H9 (cell line): Measurements from ENCODE around the gene PCDHGC3. TPM values are rescaled to one million over a fixed set of nuclear protein-coding genes. Genes with fewer than 3 reads are reported as not detected.

ENCODE experiments used
- DNase-seq: peaks from one replicate; pipeline ENCODE4 v3.0.0-alpha.2; 2017
- H2AFZ ChIP-seq: one replicate; pipeline ENCODE4 v1.6.1; 2013; ENCODE audit warnings: mild to moderate bottlenecking, low read length, control low read depth, moderate library complexity
- H2AK5ac ChIP-seq: 2 replicates; pipeline ENCODE4 v1.6.1; 2013; ENCODE audit warnings: low read length, control low read depth, mixed read lengths; ENCODE audit not compliant: insufficient read length
- H2BK120ac ChIP-seq: one replicate; pipeline ENCODE4 v1.6.1; 2013; ENCODE audit warnings: low read depth, mild to moderate bottlenecking, low read length, control low read depth, inconsistent platforms; ENCODE audit not compliant: poor library complexity, severe bottlenecking
- H2BK12ac ChIP-seq: 2 replicates; pipeline ENCODE4 v1.6.1; 2013; ENCODE audit warnings: low read length, control low read depth, mixed read lengths, low read depth; ENCODE audit not compliant: insufficient read length
- H2BK15ac ChIP-seq: 2 replicates; pipeline ENCODE4 v1.6.1; 2013; ENCODE audit warnings: low read depth, low read length, control low read depth
- H2BK20ac ChIP-seq: one replicate; pipeline ENCODE4 v1.6.1; 2013; ENCODE audit warnings: low read depth, mild to moderate bottlenecking, low read length, control low read depth, inconsistent platforms; ENCODE audit not compliant: poor library complexity, severe bottlenecking
- H2BK5ac ChIP-seq: 2 replicates; pipeline ENCODE4 v1.6.1; 2013; ENCODE audit warnings: low read length, control low read depth, mixed read lengths; ENCODE audit not compliant: insufficient read length
- H3K14ac ChIP-seq: 2 replicates; pipeline ENCODE4 v1.6.1; 2013; ENCODE audit warnings: low read length, control low read depth; ENCODE audit not compliant: insufficient read depth
- H3K18ac ChIP-seq: 2 replicates; pipeline ENCODE4 v1.6.1; 2013; ENCODE audit warnings: low read depth, mild to moderate bottlenecking, mixed read lengths, low read length, control low read depth; ENCODE audit not compliant: insufficient read length
- H3K23ac ChIP-seq: 2 replicates; pipeline ENCODE4 v1.6.1; 2013; ENCODE audit warnings: low read length, control low read depth, mixed read lengths, low read depth; ENCODE audit not compliant: insufficient read length
- H3K23me2 ChIP-seq: 2 replicates; pipeline ENCODE4 v1.6.1; 2013; ENCODE audit warnings: low read depth, mild to moderate bottlenecking, mixed read lengths, low read length, control low read depth; ENCODE audit not compliant: insufficient read length, poor library complexity, severe bottlenecking
- H3K27ac ChIP-seq: 2 replicates; pipeline ENCODE4 v1.5.1; 2013; ENCODE audit warnings: low read length, control low read depth, mixed read lengths, low read depth; ENCODE audit not compliant: insufficient read length
- H3K27me3 ChIP-seq: 2 replicates; pipeline ENCODE4 v1.6.1; 2013; ENCODE audit warnings: low read length, control low read depth, inconsistent platforms; ENCODE audit not compliant: insufficient read depth
- H3K4ac ChIP-seq: 2 replicates; pipeline ENCODE4 v1.6.1; 2013; ENCODE audit warnings: low read depth, mild to moderate bottlenecking, control low read depth, inconsistent platforms, low read length, moderate library complexity
- H3K4me1 ChIP-seq: 2 replicates; pipeline ENCODE4 v1.6.1; 2013; ENCODE audit warnings: low read length, control low read depth, inconsistent platforms; ENCODE audit not compliant: insufficient read depth
- H3K4me2 ChIP-seq: 2 replicates; pipeline ENCODE4 v1.6.1; 2013; ENCODE audit warnings: low read length, control low read depth, mixed read lengths; ENCODE audit not compliant: insufficient read length, insufficient read depth
- H3K56ac ChIP-seq: 2 replicates; pipeline ENCODE4 v1.6.1; 2013; ENCODE audit warnings: low read depth, mild to moderate bottlenecking, mixed read lengths, low read length, control low read depth; ENCODE audit not compliant: insufficient read length
- H3K79me1 ChIP-seq: 2 replicates; pipeline ENCODE4 v1.6.1; 2013; ENCODE audit warnings: low read depth, mild to moderate bottlenecking, moderate library complexity, low read length, control low read depth, inconsistent platforms; ENCODE audit not compliant: insufficient read depth, poor library complexity, severe bottlenecking
- H3K79me2 ChIP-seq: 2 replicates; pipeline ENCODE4 v1.6.1; 2013; ENCODE audit warnings: low read length, control low read depth, inconsistent platforms; ENCODE audit not compliant: insufficient read depth
- H3K9ac ChIP-seq: 2 replicates; pipeline ENCODE4 v1.6.1; 2013; ENCODE audit warnings: low read length, control low read depth, mixed read lengths; ENCODE audit not compliant: insufficient read length; ENCODE audit errors: extremely low read depth
- H3K9me3 ChIP-seq: one replicate; pipeline ENCODE4 v1.6.1; 2013; ENCODE audit warnings: low read depth, low read length, inconsistent platforms; ENCODE audit not compliant: control insufficient read depth
- H3T11ph ChIP-seq: one replicate; pipeline ENCODE4 v1.6.1; 2013; ENCODE audit warnings: mild to moderate bottlenecking, low read length, control low read depth, inconsistent platforms
- H4K20me1 ChIP-seq: one replicate; pipeline ENCODE4 v1.6.1; 2013; ENCODE audit not compliant: control insufficient read depth, insufficient read length, insufficient read depth
- H4K5ac ChIP-seq: 2 replicates; pipeline ENCODE4 v1.6.1; 2013; ENCODE audit warnings: low read depth, mild to moderate bottlenecking, mixed read lengths, low read length, control low read depth; ENCODE audit not compliant: insufficient read length
- H4K8ac ChIP-seq: replicated peaks from 2 replicates; pipeline ENCODE4 v1.6.1; 2013; ENCODE audit warnings: low read length, control low read depth, mixed read lengths, low read depth; ENCODE audit not compliant: insufficient read length
- H4K91ac ChIP-seq: 2 replicates; pipeline ENCODE4 v1.6.1; 2013; ENCODE audit warnings: low read depth, mild to moderate bottlenecking, moderate library complexity, mixed read lengths, low read length, control low read depth; ENCODE audit not compliant: insufficient read length
- H3K27ac Mint-ChIP-seq, 3 experiments: 2 replicates in 2 of 3; 3 replicates in 1 of 3; pipeline ENCODE4 v1.8.0; 2020 to 2021; ENCODE audit warnings: mixed read lengths in 3 of 3, mild to moderate bottlenecking in 1 of 3, moderate library complexity in 1 of 3
- H3K27me3 Mint-ChIP-seq: 2 replicates; pipeline ENCODE4 v1.8.0; 2021; ENCODE audit warnings: low read depth, mild to moderate bottlenecking, moderate library complexity, mixed read lengths
- H3K36me3 Mint-ChIP-seq, 3 experiments: 2 replicates in 2 of 3; 3 replicates in 1 of 3; pipeline ENCODE4 v1.8.0; 2020 to 2021; ENCODE audit warnings: low read depth in 3 of 3, mixed read lengths in 3 of 3; ENCODE audit not compliant: insufficient read depth in 1 of 3
- H3K4me1 Mint-ChIP-seq, 2 experiments: 2 replicates each; pipeline ENCODE4 v1.8.0; 2020; ENCODE audit warnings: mixed read lengths in 2 of 2
- H3K4me3 Mint-ChIP-seq, 2 experiments: 2 replicates in 1 of 2; 3 replicates in 1 of 2; pipeline ENCODE4 v1.8.0; 2020 to 2021; ENCODE audit warnings: mild to moderate bottlenecking in 2 of 2, mixed read lengths in 2 of 2, moderate library complexity in 1 of 2
- H3K9me3 Mint-ChIP-seq, 2 experiments: 2 replicates in 1 of 2; 3 replicates in 1 of 2; pipeline ENCODE4 v1.8.0; 2020; ENCODE audit warnings: mild to moderate bottlenecking in 2 of 2, mixed read lengths in 2 of 2, moderate library complexity in 1 of 2
- CTCF ChIP-seq: fragments of 200-600 bp; sonication (generic); conservative IDR thresholded peaks from 3 replicates; pipeline ENCODE4 v1.8.0; 2021; ENCODE audit warnings: antibody characterized with exemption, mild to moderate bottlenecking
- whole genome bisulfite sequencing: extraction: QIAGEN DNeasy Blood & Tissue Kit; methylation state at CpG from one replicate; pipeline ENCODE4 v1.1.7; 2013; ENCODE audit warnings: missing lambda C conversion rate, low lambda C conversion rate, mixed read lengths; ENCODE audit not compliant: insufficient read length; ENCODE audit errors: extremely low coverage; 5-methylcytosine and 5-hydroxymethylcytosine counted together
- total RNA-seq: library from RNA; stranded (reverse); gene quantifications from 2 replicates; pipeline ENCODE4 v1.2.1, GENCODE V29; 2021

PCDHGC3 gene
- total RNA-seq, 1 experiment from 2014 or later, result 19.8 TPM

DNA sequence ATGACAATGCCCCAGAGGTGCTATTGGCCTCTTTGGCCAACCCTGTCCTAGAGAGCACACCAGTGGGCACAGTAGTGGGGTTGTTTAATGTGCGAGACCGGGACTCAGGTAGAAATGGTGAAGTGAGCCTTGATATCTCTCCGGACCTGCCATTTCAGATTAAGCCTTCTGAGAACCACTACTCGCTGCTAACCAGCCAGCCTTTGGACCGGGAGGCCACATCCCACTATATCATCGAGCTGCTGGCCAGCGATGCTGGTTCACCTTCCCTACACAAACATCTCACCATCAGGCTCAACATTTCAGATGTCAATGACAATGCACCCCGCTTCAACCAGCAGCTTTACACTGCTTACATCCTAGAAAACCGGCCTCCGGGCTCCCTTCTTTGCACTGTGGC, 14.5 kb downstream of the PCDHGC3 start:
- Histone ChIP-seq H2BK120ac (no peak overlapping the region), H3K27ac (no peak overlapping the region), H3K79me1 (no peaks in the 10 kb centered on the region), H3K9me3 (no peaks in the 10 kb centered on the region), H3K14ac (no peak overlapping the region), H3K27me3 (peaks cover 12% of the 10 kb centered on the region; the same call in 1 of the 2 replicates), H2BK20ac (no peak overlapping the region), H4K91ac (no peak overlapping the region), H3K4me2 (no peak overlapping the region), H3K9ac (no peak overlapping the region), H2AK5ac (no peak overlapping the region), H2BK5ac (no peak overlapping the region), H3K56ac (no peak overlapping the region), H3K23me2 (peaks cover 18% of the 10 kb centered on the region), H3K79me2 (no peaks in the 10 kb centered on the region; the same call in 1 of the 2 replicates), H3K4me1 (peaks cover 10% of the 10 kb centered on the region), H4K20me1 (no peaks in the 10 kb centered on the region), H4K8ac (no peak overlapping the region), H4K5ac (no peak overlapping the region), H3K23ac (no peak overlapping the region), H3T11ph (no peak overlapping the region), H2BK12ac (no peak overlapping the region), H3K4ac (no peak overlapping the region), H3K18ac (no peak overlapping the region), H2AFZ (no peak overlapping the region), H2BK15ac (no peak overlapping the region)
- Mint-ChIP-seq H3K4me1 (peaks cover 28 to 35% of the 10 kb centered on the region in 2 experiments), H3K9me3 (no peaks in the 10 kb centered on the region), H3K27me3 (peaks cover 19% of the 10 kb centered on the region), H3K36me3 (peaks cover 15 to 22% (median 16%) of the 10 kb centered on the region in 3 experiments; a peak in 6 of 7 replicates), H3K27ac (no peak overlapping the region), H3K4me3 (no peak overlapping the region)
- WGBS, result no CpG with 5 or more reads among the region's 10 CpGs
- no peak for DNase-seq
- no peak for TF ChIP-seq CTCF
